Endothelial cell of umbilical vein (primary cell): ENCODE data around the gene DAB1. TPM values are rescaled to one million over a fixed set of nuclear protein-coding genes. Genes with fewer than 3 reads are reported as not detected.

ENCODE experiments used
- BruUV-seq: library from RNA; stranded (reverse); fragments of 400-500 nt; replicated peaks from 2 replicates; lab custom pipeline; 2021; lab: Mats Ljungman, UMichigan
- CTCF ChIA-PET: fragments of 300-600, 350-600 bp; sonication (Branson Sonifier 250); formaldehyde crosslinking; loops from one replicate; lab custom pipeline; 2021; ENCODE audit warnings: antibody characterized with exemption, inconsistent platforms; lab: Charles Lee
- POLR2A ChIA-PET: fragments of 300-600, 350-600 bp; sonication (Branson Sonifier 250); formaldehyde crosslinking; loops from one replicate; lab custom pipeline; 2021; ENCODE audit warnings: antibody characterized with exemption, inconsistent platforms; lab: Charles Lee
- DNase-seq: peaks from one replicate; pipeline ENCODE4 v3.0.0-alpha.2; 2011; ENCODE audit warnings: low read depth, low spot score
- FAIRE-seq: peaks from 2 replicates; lab custom pipeline; 2011; peaks lifted over from hg19 to GRCh38; lab: Jason Lieb, UNC
- H2AFZ ChIP-seq: 2 replicates; pipeline ENCODE4 v1.6.0; 2012; ENCODE audit warnings: low read depth, low read length, control low read depth, inconsistent platforms
- H3K27ac ChIP-seq: 2 replicates; pipeline ENCODE4 v1.5.1; 2011; ENCODE audit warnings: low read depth, mild to moderate bottlenecking, control low read depth, low read length, moderate library complexity; ENCODE audit not compliant: insufficient read depth
- H3K27me3 ChIP-seq, 2 experiments: 2 replicates each; pipeline versions ENCODE4 v1.6.0 to v1.6.1; 2011; ENCODE audit warnings: low read length in 2 of 2, mixed read lengths in 1 of 2; ENCODE audit not compliant: control insufficient read depth in 2 of 2, insufficient read depth in 2 of 2
- H3K36me3 ChIP-seq, 2 experiments: 2 replicates in 1 of 2; 3 replicates in 1 of 2; pipeline ENCODE4 v1.5.1; 2011; ENCODE audit warnings: low read length in 2 of 2, mild to moderate bottlenecking in 1 of 2, moderate library complexity in 1 of 2; ENCODE audit not compliant: control insufficient read depth in 2 of 2, insufficient read depth in 2 of 2; ENCODE audit errors: extremely low read depth in 1 of 2
- H3K4me1 ChIP-seq: 3 replicates; pipeline ENCODE4 v1.5.1; 2011; ENCODE audit warnings: mild to moderate bottlenecking, low read length; ENCODE audit not compliant: control insufficient read depth, insufficient read depth; ENCODE audit errors: extremely low read depth
- H3K4me2 ChIP-seq: 2 replicates; pipeline ENCODE4 v1.6.1; 2011; ENCODE audit warnings: low read length, control low read depth, mixed read lengths; ENCODE audit not compliant: insufficient read depth
- H3K4me3 ChIP-seq, 3 experiments: fragments of 200-600 bp in 1 of 3; sonication (generic), shearing (Covaris generic) in 1 of 3; replicated peaks in 1 of 3; 2 replicates each; pipeline ENCODE4 v1.5.1; 2011 to 2016; ENCODE audit warnings: control low read depth in 3 of 3, low read length in 3 of 3, mild to moderate bottlenecking in 2 of 3, inconsistent platforms in 1 of 3, low read depth in 1 of 3, moderate library complexity in 1 of 3; ENCODE audit not compliant: insufficient read depth in 1 of 3
- H3K79me2 ChIP-seq: 2 replicates; pipeline ENCODE4 v1.6.0; 2012; ENCODE audit warnings: low read length, inconsistent platforms; ENCODE audit not compliant: control insufficient read depth, insufficient read depth
- H3K9ac ChIP-seq: replicated peaks from 2 replicates; pipeline ENCODE3; 2011; ENCODE audit warnings: low read length, control low read depth; ENCODE audit not compliant: insufficient read depth; ENCODE audit errors: extremely low read depth
- H3K9me1 ChIP-seq: replicated peaks from 3 replicates; pipeline ENCODE4 v1.6.0; 2011; ENCODE audit warnings: mild to moderate bottlenecking, low read length; ENCODE audit not compliant: control insufficient read depth, insufficient read depth; ENCODE audit errors: extremely low read depth
- H3K9me3 ChIP-seq: replicated peaks from 2 replicates; pipeline ENCODE4 v1.5.1; 2012; ENCODE audit warnings: low read length, inconsistent platforms; ENCODE audit not compliant: control insufficient read depth, insufficient read depth
- H4K20me1 ChIP-seq: replicated peaks from 2 replicates; pipeline ENCODE3; 2011; ENCODE audit warnings: mild to moderate bottlenecking, low read length; ENCODE audit not compliant: control insufficient read depth, insufficient read depth; ENCODE audit errors: extremely low read depth
- EZH2 ChIP-seq: IDR thresholded peaks from 2 replicates; pipeline ENCODE4 v1.6.1; 2012; ENCODE audit warnings: borderline replicate concordance, low read depth, mild to moderate bottlenecking, moderate library complexity, low read length, inconsistent platforms; ENCODE audit not compliant: severe bottlenecking
- FOS ChIP-seq: IDR thresholded peaks from 2 replicates; pipeline ENCODE4 v1.6.1; 2011; ENCODE audit warnings: mild to moderate bottlenecking, low read length, moderate library complexity, borderline replicate concordance; ENCODE audit not compliant: insufficient read depth
- GATA2 ChIP-seq: IDR thresholded peaks from 2 replicates; pipeline ENCODE4 v1.7.0; 2011; ENCODE audit warnings: low read depth, mild to moderate bottlenecking, moderate library complexity, mixed read lengths, low read length; ENCODE audit not compliant: insufficient read length, insufficient read depth
- JUN ChIP-seq: IDR thresholded peaks from 2 replicates; pipeline ENCODE4 v1.6.1; 2011; ENCODE audit warnings: borderline replicate concordance, low read depth; ENCODE audit not compliant: insufficient read length, insufficient read depth
- MYC ChIP-seq: IDR thresholded peaks from one replicate; pipeline ENCODE4 v1.6.1; 2011; ENCODE audit warnings: mild to moderate bottlenecking, low read depth, low read length
- POLR2A ChIP-seq: IDR thresholded peaks from 2 replicates; pipeline ENCODE4 v1.6.1; 2012; ENCODE audit warnings: low read depth, mild to moderate bottlenecking, control low read depth, low read length
- POLR2AphosphoS5 ChIP-seq: IDR thresholded peaks from 2 replicates; pipeline ENCODE4 v1.6.1; 2012; ENCODE audit warnings: low read depth, mild to moderate bottlenecking, control low read depth, low read length, moderate library complexity; ENCODE audit not compliant: insufficient read depth
- dilution Hi-C: fragments of 300-500 bp; cut with MboI; formaldehyde crosslinking; loops from one replicate; pipeline ENCODE4 v1.15.0; 2019; ENCODE audit warnings: low sequenced_read_pairs; ENCODE audit not compliant: extremely low pct_ligation_motif_present
- intact Hi-C: fragments of 100-400 bp; cut with micrococcal nuclease; formaldehyde crosslinking; loops from one replicate; pipeline ENCODE4 v1.10.0; 2022
- polyA plus RNA-seq, 4 experiments: library from polyadenylated mRNA; depleted of rRNA in 3 of 4; stranded (reverse) in 3 of 4; unstranded in 1 of 4; fragments of >200 nt; gene quantifications; 2 replicates each; pipeline versions ENCODE4 v1.2.1 to v1.2.3, GENCODE V29; 2011 to 2012; ENCODE audit warnings: missing spikeins in 1 of 4
- total RNA-seq: library from RNA; stranded (reverse); gene quantifications from 2 replicates; pipeline ENCODE4 v1.2.3, GENCODE V29; 2021
- TF ChIP-seq, protein P1 (sequence below): IDR thresholded peaks from 2 replicates; pipeline ENCODE4 v1.6.1; 2011; ENCODE audit not compliant: insufficient read depth, insufficient read length
- TF ChIP-seq, protein P2 (sequence below), 2 donors: IDR thresholded peaks; 1 replicate in 1 of 2; 2 replicates in 1 of 2; pipeline ENCODE4 v1.5.1; 2011; ENCODE audit warnings: low read length in 2 of 2, mild to moderate bottlenecking in 2 of 2, moderate library complexity in 2 of 2, control low read depth in 1 of 2, inconsistent platforms in 1 of 2, low read depth in 1 of 2; ENCODE audit not compliant: insufficient read depth in 1 of 2; ENCODE audit errors: extremely low read depth in 1 of 2

Gene DAB1
- total and polyA plus RNA-seq, 2 donors (not counting 3 experiments of a cell fraction or from before 2014, with no cell fraction given), result not detected

DNA sequence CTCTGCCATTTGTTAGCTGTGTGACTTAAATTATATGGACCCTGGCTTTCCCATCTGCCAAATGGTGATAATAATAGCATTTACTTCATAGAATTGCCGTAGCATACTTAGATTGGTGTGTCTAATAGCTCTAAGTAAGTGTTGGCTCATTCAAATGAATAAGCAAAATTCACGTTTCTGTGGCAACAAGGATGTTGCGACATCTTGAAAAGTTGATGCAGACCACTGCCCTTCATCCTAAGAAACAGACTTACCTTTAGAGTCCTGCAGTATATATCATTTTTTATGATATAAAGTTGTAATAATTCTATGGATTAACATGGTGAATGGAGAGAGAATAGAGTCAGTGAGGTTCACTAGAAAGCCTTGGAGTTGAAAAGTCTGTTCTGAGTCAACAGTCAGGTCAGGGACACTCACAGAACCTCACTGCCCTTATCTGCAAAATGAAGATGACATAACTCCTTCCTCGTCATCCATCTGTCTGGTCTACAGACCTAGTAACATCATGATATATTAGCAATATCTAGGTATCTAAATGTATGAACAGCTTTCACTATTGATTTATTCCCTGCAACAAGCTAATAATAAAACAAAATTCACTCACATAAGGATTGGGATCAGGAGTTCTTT lies 290.8 kb downstream of the DAB1 start:
- ChIA-PET CTCF (no interaction called here), POLR2A (no interaction called here)
- no peak overlapping the region for H3K9ac ChIP-seq
- H3K36me3 ChIP-seq, result no peaks in the 10 kb centered on the region
- FAIRE-seq (no peak), DNase-seq (no peak)
- H2AFZ ChIP-seq, result no peak overlapping the region
- H3K27ac ChIP-seq, result no peak overlapping the region
- no TSS peak for BruUV-seq
- no peaks in the 10 kb centered on the region for H3K79me2 ChIP-seq
- H3K9me1 ChIP-seq, result no peaks in the 10 kb centered on the region
- H3K4me2 ChIP-seq, result no peak overlapping the region
- no peaks in the 10 kb centered on the region for H3K27me3 ChIP-seq
- intact Hi-C loops, result no loop called here
- no peak for TF ChIP-seq POLR2A
- no peak for TF ChIP-seq GATA2
- TF ChIP-seq MYC, result no peak
- TF ChIP-seq, protein P1, sequence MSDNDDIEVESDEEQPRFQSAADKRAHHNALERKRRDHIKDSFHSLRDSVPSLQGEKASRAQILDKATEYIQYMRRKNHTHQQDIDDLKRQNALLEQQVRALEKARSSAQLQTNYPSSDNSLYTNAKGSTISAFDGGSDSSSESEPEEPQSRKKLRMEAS, result no peak
- no peak for TF ChIP-seq POLR2AphosphoS5
- TF ChIP-seq EZH2, result no peak
- no peak for TF ChIP-seq FOS
- TF ChIP-seq, protein P2, sequence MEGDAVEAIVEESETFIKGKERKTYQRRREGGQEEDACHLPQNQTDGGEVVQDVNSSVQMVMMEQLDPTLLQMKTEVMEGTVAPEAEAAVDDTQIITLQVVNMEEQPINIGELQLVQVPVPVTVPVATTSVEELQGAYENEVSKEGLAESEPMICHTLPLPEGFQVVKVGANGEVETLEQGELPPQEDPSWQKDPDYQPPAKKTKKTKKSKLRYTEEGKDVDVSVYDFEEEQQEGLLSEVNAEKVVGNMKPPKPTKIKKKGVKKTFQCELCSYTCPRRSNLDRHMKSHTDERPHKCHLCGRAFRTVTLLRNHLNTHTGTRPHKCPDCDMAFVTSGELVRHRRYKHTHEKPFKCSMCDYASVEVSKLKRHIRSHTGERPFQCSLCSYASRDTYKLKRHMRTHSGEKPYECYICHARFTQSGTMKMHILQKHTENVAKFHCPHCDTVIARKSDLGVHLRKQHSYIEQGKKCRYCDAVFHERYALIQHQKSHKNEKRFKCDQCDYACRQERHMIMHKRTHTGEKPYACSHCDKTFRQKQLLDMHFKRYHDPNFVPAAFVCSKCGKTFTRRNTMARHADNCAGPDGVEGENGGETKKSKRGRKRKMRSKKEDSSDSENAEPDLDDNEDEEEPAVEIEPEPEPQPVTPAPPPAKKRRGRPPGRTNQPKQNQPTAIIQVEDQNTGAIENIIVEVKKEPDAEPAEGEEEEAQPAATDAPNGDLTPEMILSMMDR (IDR thresholded peaks at IDR 0.05; ENCODE audit: extremely low read depth in 1 of 2, insufficient read depth in 1 of 2, low read depth in 1 of 2, low read length in 2 of 2), result no peak
- TF ChIP-seq JUN, result no peak
- no peak overlapping the region for H3K4me3 ChIP-seq
- H4K20me1 ChIP-seq, result no peaks in the 10 kb centered on the region
- dilution Hi-C loops, result no loop called here
- no peaks in the 10 kb centered on the region for H3K9me3 ChIP-seq
- H3K4me1 ChIP-seq, result no peaks in the 10 kb centered on the region
